ENCODE results near the gene STK32C.

The STK32C gene

DNA sequence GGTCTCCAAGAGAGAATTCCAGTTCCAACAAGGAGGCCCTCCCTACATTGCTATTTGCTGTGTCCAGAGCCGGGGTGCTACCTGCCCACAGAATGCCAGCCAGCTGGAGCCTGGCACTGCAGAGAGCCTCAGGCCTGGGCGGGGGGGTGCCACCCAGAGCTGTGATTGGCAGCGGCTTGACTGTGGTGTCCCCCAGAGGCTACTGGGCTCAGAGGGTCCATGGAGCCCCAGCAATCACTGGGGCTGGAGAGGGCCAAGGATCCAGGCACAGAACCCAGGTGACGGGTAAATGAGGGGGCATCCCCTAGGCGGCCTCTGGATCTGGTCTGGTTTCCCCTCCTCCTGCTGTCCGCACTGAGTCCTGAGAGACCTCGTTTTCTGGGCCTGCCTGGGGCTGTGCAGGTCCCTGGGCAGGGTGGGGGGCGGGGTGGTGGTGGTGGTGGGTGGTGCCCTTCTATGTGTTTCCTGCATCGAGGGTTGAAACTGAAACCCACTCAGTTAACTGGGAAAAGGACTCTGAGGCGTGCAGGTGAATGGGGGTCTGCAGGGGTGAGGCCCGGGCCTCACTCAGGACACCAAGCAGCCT, 108.4 kb downstream of the STK32C start:
- Histone ChIP-seq H3K36me3 (ENCODE audit: insufficient read depth, low read length) (no peaks in the 10 kb centered on the region), H3K9me3 (ENCODE audit: control insufficient read depth, insufficient read depth, low read length) (no peaks in the 10 kb centered on the region)

DNA sequence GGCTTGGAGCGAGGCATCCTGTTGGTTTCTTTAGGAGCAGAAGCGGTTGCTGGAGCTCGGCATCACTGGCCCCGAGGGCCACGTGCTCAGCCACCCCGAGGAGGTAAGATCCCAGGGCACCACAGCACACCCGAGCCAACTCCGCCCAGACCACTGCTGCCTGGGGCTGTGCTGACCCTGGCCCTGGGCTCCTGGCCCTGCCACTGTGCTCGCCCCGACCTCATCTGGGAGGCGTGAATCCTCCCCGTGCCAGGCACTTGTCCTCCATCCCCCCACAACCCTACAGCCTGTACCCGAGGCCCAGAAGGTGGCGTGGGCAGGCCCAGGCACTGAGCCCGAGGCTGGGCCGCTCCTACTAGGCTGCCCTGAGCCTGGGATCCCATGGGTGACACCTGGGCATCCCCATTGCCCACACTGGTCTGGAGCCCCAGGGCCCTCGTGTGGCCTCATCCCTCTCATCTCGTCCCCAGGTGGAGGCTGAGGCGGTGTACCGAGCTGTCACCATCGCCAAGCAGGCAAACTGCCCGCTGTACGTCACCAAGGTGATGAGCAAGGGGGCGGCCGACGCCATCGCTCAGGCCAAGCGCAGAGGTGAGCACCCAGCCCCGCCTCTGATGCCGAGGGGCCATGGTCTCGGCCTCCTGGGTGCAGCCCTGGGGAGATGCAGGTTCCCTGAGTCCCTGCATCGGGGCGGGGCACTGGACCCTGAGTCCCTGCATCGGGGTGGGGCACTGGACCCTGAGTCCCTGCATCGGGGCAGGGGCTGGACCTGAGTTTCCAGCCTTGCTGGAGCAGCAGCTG, 109.2 kb downstream of the STK32C start:
- Histone ChIP-seq H3K9me3 (ENCODE audit: control insufficient read depth, insufficient read depth, low read length) (no peaks in the 10 kb centered on the region), H3K9ac (ENCODE audit: low read depth, low read length) (no peak overlapping the region), H3K36me3 (ENCODE audit: insufficient read depth, low read length) (peaks cover 1% of the 10 kb centered on the region; the same call in 1 of the 2 replicates), H3K4me1 (ENCODE audit: insufficient read depth, low read length) (no peaks in the 10 kb centered on the region)

More for the DNA sequence above, 108.4 kb downstream of the STK32C start:
- Histone ChIP-seq H3K4me1 (ENCODE audit: insufficient read depth, low read length) (no peaks in the 10 kb centered on the region), H3K9ac (ENCODE audit: low read depth, low read length) (no peak overlapping the region)

DNA sequence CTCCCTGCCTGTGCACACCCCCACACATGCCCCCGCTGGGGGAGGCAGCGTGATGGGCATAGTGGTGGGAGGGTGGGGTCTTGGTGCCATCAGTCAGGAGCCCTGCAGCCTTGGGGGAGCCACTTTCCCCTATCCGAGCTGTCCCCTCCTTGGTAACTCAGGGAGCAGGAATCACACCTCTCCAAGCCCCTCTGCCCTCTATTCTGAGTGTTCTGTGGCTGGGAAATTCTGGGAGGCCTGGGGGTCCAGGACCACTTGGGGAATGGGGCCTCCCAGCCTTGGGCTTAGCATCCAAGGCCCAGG, 109.7 kb downstream of the STK32C start:
- Histone ChIP-seq H3K9me3 (ENCODE audit: control insufficient read depth, insufficient read depth, low read length) (no peaks in the 10 kb centered on the region), H3K4me1 (ENCODE audit: insufficient read depth, low read length) (no peaks in the 10 kb centered on the region), H3K9ac (ENCODE audit: low read depth, low read length) (no peak overlapping the region), H3K36me3 (ENCODE audit: insufficient read depth, low read length) (peaks cover 3% of the 10 kb centered on the region; the same call in 1 of the 2 replicates)

DNA sequence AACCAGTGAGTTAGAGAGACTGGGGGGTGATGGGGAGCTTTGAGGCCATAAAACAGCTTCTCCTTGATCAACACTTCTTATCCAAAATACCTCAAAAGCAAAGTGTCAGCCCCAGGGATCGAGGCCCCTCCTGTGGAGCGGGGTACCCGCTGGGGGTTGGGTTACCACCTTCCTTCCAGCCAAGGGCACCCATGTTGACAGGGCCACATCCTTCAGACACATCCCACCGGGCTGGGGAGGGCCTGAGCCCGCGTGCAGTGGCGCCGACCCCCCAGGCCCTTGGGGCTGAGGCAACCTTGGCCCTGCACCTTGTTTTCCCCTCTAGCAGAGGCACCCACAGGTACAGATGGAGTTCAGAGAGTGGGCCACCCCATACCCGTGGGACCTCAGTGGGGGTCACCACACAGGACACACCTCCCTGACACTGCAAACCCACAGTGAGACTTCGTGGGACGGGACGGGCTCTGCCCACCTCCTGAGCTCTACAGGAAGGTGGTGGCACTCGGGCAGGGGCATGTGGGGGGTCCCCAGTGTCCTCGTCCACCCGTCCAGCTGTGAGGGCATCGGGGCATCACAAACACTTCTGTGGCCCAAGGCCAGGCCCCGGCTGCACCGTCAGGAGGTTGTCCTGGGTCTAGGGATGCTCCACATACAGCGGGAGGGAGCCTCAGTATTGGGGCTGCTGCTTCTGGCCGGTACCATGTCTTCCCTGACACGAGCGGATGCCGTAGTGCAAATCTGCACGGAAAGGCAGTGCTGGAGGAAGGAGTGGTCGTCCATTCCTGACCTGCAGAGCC, 110.3 kb downstream of the STK32C start:
- peaks cover 3% of the 10 kb centered on the region; the same call in 1 of the 2 replicates for H3K36me3 ChIP-seq (ENCODE audit: insufficient read depth, low read length)
- no peaks in the 10 kb centered on the region for H3K4me1 ChIP-seq (ENCODE audit: insufficient read depth, low read length)
- H3K9me3 ChIP-seq (ENCODE audit: control insufficient read depth, insufficient read depth, low read length): no peaks in the 10 kb centered on the region
- no peak overlapping the region for H3K9ac ChIP-seq (ENCODE audit: low read depth, low read length)

DNA sequence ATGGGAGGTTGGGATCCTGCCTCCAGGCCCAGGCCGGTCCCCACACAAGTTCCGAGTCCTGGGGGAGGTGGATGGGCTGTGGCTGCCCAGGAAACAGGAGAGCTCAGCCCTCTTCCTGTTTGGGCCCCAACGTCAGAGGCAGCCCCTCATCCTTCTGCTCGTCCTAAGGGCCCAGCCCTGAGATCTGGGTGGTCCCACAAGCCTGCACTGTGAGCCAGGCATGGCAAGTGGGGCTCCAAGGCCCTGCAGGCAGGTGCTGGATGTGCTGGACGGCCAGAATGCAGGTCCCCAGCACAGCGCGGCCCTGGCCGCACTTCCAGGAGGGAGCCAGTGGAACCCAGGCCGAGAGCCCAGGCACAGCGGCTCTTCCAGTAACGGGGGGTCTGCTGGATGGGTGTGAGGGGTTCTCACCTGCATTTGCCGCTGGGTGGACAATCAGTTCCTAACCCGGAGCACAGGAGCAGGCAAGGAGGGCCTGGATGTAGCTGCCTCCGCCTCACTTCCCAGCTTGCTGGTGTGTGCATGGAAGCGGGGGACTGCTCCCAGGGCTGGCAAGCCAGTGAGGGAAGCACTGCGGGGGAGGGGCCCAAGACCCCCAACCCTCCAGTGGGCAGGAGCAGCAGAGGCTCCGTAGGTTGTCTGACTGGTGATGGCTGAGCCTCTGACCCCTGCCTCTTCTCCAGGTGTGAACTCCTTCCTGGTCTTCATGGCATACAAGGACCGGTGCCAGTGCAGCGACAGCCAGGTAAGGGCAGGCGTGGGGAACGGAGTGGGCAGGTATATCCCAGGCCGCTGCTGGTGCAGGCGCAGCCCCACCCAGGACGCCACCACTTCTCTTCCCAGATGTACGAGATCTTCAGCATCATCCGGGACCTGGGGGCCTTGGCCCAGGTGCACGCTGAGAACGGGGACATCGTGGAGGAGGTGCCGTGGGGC, 111.3 kb downstream of the STK32C start:
- H3K9me3 ChIP-seq (ENCODE audit: control insufficient read depth, insufficient read depth, low read length): no peaks in the 10 kb centered on the region
- peaks cover 3% of the 10 kb centered on the region; the same call in 1 of the 2 replicates for H3K36me3 ChIP-seq (ENCODE audit: insufficient read depth, low read length)
- H3K4me1 ChIP-seq (ENCODE audit: insufficient read depth, low read length): no peaks in the 10 kb centered on the region
- H3K9ac ChIP-seq (ENCODE audit: low read depth, low read length): no peak overlapping the region

DNA sequence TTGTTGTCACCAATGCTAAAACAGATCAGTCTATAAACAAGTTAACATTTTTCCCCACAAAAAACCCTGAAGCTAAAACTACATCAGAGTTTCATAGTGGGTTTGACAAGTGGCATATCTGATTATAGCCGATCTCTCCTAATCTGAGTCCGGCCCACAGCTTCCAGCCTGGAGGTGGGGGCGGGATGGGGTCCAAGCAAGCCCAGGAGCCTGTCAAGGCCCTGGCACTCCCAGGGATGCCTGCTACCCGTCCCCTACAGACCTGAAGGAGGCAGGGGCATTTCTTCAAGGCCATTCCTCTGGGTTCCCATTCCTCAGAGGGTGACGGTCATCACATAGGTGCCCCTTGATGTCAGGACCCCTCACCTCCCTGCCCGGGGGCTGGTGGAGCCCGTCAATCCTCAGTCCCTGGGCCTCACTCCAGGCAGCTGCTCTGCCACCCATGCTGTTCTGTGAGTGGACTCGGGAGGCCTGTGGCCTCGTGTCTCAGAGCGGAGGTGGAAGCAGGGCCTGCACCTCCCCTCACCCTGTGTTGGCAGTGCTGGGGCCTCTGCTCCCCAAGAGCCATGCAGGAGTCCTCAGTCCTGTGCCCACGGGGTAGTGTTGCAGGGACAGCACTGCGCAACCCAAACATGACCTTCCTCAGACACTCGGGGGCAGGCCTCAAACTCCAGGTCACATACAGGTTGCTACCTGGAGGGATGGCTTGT, 112.2 kb downstream of the STK32C start:
- Histone ChIP-seq H3K9me3 (ENCODE audit: control insufficient read depth, insufficient read depth, low read length) (no peaks in the 10 kb centered on the region), H3K9ac (ENCODE audit: low read depth, low read length) (no peak overlapping the region), H3K4me1 (ENCODE audit: insufficient read depth, low read length) (no peaks in the 10 kb centered on the region), H3K36me3 (ENCODE audit: insufficient read depth, low read length) (peaks cover 5% of the 10 kb centered on the region; the same call in 1 of the 2 replicates)

DNA sequence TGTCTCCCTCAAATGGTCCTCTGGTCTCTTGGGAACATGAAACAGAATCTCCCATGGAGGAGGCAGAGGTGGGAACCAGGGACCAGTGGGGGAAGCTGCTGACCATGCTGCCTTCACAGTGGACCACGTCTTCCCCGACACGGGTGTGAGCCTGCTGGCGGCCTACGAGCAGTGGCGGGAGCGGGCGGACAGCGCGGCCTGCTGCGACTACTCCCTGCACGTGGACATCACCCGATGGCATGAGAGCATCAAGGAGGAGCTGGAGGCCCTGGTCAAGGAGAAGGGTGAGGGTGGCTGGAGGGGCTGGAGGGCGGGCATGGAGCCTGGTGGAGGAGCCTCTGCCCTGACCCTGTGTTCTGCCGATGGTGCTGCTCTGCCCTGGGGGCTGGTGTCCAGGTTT, 113.0 kb downstream of the STK32C start:
- no peaks in the 10 kb centered on the region for H3K9me3 ChIP-seq (ENCODE audit: control insufficient read depth, insufficient read depth, low read length)
- no peak overlapping the region for H3K9ac ChIP-seq (ENCODE audit: low read depth, low read length)
- H3K36me3 ChIP-seq (ENCODE audit: insufficient read depth, low read length): peaks cover 7% of the 10 kb centered on the region; the same call in 1 of the 2 replicates
- H3K4me1 ChIP-seq (ENCODE audit: insufficient read depth, low read length): no peaks in the 10 kb centered on the region

DNA sequence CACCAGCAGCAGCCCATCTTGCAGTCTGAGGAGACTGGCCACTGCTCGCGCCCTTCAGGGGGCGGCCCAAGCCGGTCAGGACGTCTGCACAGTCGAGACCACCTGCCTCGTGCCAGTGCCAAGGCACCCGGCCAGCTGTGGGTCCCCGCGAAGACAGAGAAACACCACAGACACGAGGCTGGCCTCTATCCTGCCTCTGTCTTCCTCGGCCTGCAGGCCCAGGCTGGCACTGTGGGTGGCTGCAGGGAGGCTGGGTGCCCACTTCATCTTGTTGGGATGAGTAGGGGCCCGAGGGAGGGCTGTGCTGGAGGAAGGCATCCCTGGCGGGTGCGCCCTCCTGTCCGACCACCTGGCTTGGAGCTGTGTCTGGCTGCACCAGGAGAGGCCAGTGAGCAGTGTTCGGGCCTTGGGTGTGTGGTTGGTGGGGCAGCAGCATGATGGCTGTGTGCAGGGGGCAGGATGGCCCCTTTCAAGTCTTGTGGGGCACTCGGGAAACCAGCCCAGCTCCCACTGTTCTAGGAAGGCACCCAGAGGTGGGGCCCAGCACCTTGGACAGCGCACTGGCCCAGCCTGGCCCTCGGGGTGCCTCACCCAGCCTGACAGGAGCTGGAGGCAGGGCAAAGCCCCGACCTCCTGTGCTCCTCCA, 113.7 kb downstream of the STK32C start:
- H3K36me3 ChIP-seq (ENCODE audit: insufficient read depth, low read length): peaks cover 7% of the 10 kb centered on the region; the same call in 1 of the 2 replicates
- no peak overlapping the region for H3K9ac ChIP-seq (ENCODE audit: low read depth, low read length)
- H3K9me3 ChIP-seq (ENCODE audit: control insufficient read depth, insufficient read depth, low read length): no peaks in the 10 kb centered on the region
- H3K4me1 ChIP-seq (ENCODE audit: insufficient read depth, low read length): no peaks in the 10 kb centered on the region

DNA sequence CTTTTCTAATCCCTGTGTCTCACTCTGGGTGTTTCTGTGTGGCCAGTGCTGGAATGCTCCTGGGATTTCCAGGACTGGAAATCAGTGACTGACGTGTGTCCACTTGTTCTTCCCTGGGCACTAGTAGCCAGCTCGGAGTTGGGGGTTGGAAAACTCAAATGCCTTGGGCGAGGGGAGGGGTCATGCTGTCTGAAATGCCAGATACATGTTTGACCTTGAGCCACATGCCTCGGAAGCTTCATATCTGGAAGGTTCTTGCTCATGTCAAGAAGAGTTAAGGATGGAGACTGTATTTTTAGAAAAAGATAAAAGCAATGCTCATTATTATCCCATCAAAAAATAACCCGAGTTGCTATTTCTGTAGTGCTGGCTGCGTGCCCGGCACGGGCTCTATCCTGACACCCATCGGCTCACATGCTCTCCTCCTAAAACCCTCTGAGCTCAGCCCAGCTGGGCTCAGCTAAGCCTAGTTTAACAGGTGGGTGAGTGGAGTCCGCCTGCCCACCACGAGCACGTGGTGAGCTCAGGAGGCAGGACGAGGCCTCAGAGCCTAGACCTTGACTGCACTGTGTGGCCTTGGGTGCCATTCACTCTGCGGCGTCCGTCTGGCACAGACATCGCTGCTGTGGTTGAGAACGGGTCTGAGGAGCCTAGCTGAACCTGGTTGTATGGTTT, 114.6 kb downstream of the STK32C start:
- Histone ChIP-seq H3K9ac (ENCODE audit: low read depth, low read length) (no peak overlapping the region), H3K9me3 (ENCODE audit: control insufficient read depth, insufficient read depth, low read length) (no peaks in the 10 kb centered on the region), H3K36me3 (ENCODE audit: insufficient read depth, low read length) (peaks cover 7% of the 10 kb centered on the region; the same call in 1 of the 2 replicates), H3K4me1 (ENCODE audit: insufficient read depth, low read length) (no peaks in the 10 kb centered on the region)

DNA sequence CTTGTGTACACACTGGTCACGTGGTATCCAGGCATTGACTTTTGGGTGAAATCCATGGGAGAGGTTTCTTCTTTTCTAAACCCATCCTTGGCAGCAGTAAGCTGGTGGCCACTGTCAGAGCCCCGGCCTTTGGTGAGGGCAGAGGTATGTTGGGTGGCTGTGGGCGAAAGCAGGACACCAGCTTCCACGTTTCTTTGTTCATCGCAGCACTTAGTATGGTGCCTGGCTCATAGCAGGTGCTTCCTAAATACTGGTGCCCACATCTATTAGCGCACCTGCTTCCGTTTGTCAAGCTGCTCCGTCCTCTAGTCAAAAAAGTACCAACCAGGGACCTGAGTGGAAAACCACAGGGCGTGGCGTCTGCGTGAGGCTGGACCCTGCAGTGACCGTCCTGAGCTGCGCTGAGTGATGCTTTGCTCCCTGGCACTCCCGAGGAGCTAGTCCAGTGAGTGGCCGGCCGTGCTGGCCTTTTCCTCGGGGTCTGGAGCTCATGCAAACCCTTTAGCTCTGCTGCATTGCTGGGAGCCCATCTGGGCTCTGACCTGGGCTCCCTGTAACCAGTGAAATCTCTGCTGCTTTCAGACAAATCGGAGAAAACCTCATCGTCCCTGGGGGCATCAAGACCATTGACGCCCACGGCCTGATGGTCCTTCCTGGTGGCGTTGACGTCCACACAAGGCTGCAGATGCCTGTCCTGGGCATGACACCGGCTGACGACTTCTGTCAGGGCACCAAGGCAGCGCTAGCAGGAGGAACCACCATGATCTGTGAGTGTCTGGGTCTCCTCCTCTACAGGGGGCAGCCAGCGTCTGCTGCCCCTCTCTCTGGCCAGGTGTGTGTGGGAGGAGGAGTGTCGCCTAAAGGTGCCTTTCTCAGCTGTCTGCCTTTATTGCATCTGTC, 115.4 kb downstream of the STK32C start:
- Histone ChIP-seq H3K9me3 (ENCODE audit: control insufficient read depth, insufficient read depth, low read length) (no peaks in the 10 kb centered on the region), H3K4me1 (ENCODE audit: insufficient read depth, low read length) (no peaks in the 10 kb centered on the region), H3K9ac (ENCODE audit: low read depth, low read length) (no peak overlapping the region), H3K36me3 (ENCODE audit: insufficient read depth, low read length) (peaks cover 7% of the 10 kb centered on the region; the same call in 1 of the 2 replicates)

DNA sequence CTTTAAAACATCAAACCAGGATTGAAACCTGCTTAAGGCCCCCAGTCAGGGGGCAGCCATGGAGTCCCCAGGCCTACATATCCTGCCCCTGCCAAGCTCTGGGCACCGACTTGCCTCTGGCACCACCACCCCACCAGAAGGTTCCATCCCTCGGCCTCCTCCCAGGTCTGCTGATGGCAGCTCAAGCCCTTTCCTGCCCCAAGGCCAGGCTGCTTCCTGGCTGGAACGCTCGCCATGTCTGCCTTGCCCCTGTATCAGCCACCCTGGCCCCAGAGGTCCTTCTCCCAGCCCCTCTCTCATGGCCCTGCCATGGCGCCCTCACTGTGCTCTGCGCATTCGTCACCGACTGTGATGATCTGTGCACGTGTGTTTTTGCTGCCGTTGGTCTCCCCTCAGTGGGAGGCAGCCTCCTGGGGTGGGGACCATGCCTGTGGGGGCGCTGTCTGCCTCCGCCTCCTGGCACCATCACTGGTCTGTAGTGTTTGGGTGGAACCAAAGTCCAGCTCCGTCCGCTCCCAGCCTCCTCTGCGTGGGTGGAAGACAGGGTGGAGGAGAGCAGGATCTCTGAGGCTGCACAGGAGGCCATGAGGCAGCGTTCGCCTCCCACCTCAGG, 117.8 kb downstream of the STK32C start:
- no peak overlapping the region for H3K9ac ChIP-seq (ENCODE audit: low read depth, low read length)
- peaks cover 7% of the 10 kb centered on the region; the same call in 1 of the 2 replicates for H3K36me3 ChIP-seq (ENCODE audit: insufficient read depth, low read length)
- no peaks in the 10 kb centered on the region; the same call in 1 of the 2 replicates for H3K4me1 ChIP-seq (ENCODE audit: insufficient read depth, low read length)
- no peaks in the 10 kb centered on the region for H3K9me3 ChIP-seq (ENCODE audit: control insufficient read depth, insufficient read depth, low read length)

All from ES-I3 (cell line).